Prostate gland (tissue), 2 donors: Measurements from ENCODE around the gene PNMA8A. TPM values are rescaled to one million over a fixed set of nuclear protein-coding genes. Genes with fewer than 3 reads are reported as not detected.
"Not testable (repeated sequence)": the region's sequence is repeated elsewhere in the genome, so short reads cannot be mapped to it uniquely, and the experiment has no call there.

Source experiments
- DNase-seq: peaks from one replicate; pipeline ENCODE4 v3.0.0-alpha.2; 2019; ENCODE audit warnings: low spot score
- H3K27ac ChIP-seq, 2 donors: fragments of 200-600 bp; sonication (generic); 2 replicates each; pipeline ENCODE4 v1.5.1; 2017 to 2019
- H3K27me3 ChIP-seq: fragments of 200-600 bp; sonication (generic); replicated peaks from 2 replicates; pipeline ENCODE4 v1.5.1; 2019; ENCODE audit not compliant: insufficient read depth
- H3K36me3 ChIP-seq, 2 donors: fragments of 200-600 bp; sonication (generic); 1 replicate in 1 of 2; 2 replicates in 1 of 2; pipeline versions ENCODE4 v1.5.1 to v1.8.1; 2017 to 2019
- H3K4me1 ChIP-seq: fragments of 200-600 bp; sonication (generic); replicated peaks from 2 replicates; pipeline ENCODE4 v1.5.1; 2019
- H3K4me3 ChIP-seq, 2 donors: fragments of 200-600 bp; sonication (generic); 2 replicates each; pipeline ENCODE4 v1.5.1; 2017 to 2019
- H3K9me3 ChIP-seq: fragments of 200-600 bp; sonication (generic); 2 replicates; pipeline ENCODE4 v1.5.1; 2017
- POLR2A ChIP-seq: fragments of 450-650 bp; IDR thresholded peaks from one replicate; pipeline ENCODE4 v1.6.1; 2016; ENCODE audit warnings: antibody characterized with exemption, mild to moderate bottlenecking
- POLR2AphosphoS5 ChIP-seq: sonication (generic); formaldehyde crosslinking; IDR thresholded peaks from one replicate; pipeline ENCODE4 v1.6.1; 2017; ENCODE audit warnings: antibody characterized with exemption
- WGBS: methylation state at CpG from one replicate; pipeline ENCODE4 v1.1.5; 2018; 5-methylcytosine and 5-hydroxymethylcytosine counted together
- intact Hi-C: fragments of 100-400 bp; cut with DNase I; formaldehyde crosslinking; loops from one replicate; pipeline ENCODE4 v1.14.2; 2022
- total RNA-seq, 2 donors: library from RNA; depleted of rRNA; stranded (reverse); fragments of >200 nt; gene quantifications; one replicate each; pipeline ENCODE4 v1.1.0, GENCODE V29; 2016
- TF ChIP-seq, protein P1 (sequence below), 4 experiments: fragments of 200-600 bp in 2 of 4; fragments of 450-650 bp in 2 of 4; sonication (generic) in 2 of 4; IDR thresholded peaks; 1 replicate in 3 of 4; 2 replicates in 1 of 4; pipeline ENCODE4 v1.5.1; 2016 to 2019; ENCODE audit warnings: antibody characterized with exemption in 4 of 4, mild to moderate bottlenecking in 2 of 4, moderate library complexity in 2 of 4

The PNMA8A gene
- total RNA-seq, 2 donors from 2014 or later, result 17.0 to 26.5 TPM

DNA sequence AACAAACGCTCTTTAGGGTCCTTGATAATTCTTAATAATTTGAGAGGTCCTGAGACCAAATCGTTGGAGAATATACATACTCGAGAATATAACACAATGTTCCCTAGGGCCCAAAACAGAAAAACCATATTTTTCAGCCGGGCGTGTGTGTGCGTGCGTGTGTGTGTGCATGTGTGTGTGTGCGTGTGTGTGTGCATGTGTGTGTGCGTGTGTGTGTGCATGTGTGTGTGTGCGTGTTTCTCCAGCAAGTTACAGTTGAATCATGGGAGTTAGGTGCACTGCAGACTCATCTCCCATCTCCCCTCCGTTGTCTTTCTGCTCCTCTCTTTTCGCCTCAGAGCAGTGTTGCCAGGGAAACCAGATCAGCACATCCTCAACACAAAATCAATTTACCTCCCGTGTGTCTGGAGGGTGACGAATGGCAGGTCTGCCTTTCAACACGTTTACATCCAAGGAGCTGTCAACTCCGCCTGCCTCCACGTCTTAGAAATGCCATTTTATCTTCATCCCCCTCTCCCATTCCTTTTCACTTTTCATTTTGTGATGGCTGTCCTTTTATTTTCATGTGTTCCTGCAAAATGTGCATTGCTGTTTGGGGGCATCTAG lies 32.6 kb upstream of the PNMA8A start:
- no peak for DNase-seq
- no peaks in the 10 kb centered on the region for H3K4me1 ChIP-seq
- H3K36me3 ChIP-seq, result no peaks in the 10 kb centered on the region
- no peaks in the 10 kb centered on the region for H3K9me3 ChIP-seq
- WGBS, result 78% methylated on average over 17 of the region's 17 CpGs
- no peaks in the 10 kb centered on the region for H3K27me3 ChIP-seq
- intact Hi-C loops, result no loop called here
- no peak overlapping the region for H3K4me3 ChIP-seq
- no peak overlapping the region for H3K27ac ChIP-seq
- TF ChIP-seq POLR2AphosphoS5 (no peak), POLR2A (no peak)
- TF ChIP-seq, protein P1, sequence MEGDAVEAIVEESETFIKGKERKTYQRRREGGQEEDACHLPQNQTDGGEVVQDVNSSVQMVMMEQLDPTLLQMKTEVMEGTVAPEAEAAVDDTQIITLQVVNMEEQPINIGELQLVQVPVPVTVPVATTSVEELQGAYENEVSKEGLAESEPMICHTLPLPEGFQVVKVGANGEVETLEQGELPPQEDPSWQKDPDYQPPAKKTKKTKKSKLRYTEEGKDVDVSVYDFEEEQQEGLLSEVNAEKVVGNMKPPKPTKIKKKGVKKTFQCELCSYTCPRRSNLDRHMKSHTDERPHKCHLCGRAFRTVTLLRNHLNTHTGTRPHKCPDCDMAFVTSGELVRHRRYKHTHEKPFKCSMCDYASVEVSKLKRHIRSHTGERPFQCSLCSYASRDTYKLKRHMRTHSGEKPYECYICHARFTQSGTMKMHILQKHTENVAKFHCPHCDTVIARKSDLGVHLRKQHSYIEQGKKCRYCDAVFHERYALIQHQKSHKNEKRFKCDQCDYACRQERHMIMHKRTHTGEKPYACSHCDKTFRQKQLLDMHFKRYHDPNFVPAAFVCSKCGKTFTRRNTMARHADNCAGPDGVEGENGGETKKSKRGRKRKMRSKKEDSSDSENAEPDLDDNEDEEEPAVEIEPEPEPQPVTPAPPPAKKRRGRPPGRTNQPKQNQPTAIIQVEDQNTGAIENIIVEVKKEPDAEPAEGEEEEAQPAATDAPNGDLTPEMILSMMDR (IDR thresholded peaks at IDR 0.05), result no peak

GRCh38 chr19:46502891-46503290 lies 31.5 kb upstream of the PNMA8A start:
- Histone ChIP-seq H3K9me3 (no peaks in the 10 kb centered on the region), H3K4me1 (no peaks in the 10 kb centered on the region), H3K27ac (no peak overlapping the region), H3K4me3 (no peak overlapping the region), H3K36me3 (no peaks in the 10 kb centered on the region), H3K27me3 (no peaks in the 10 kb centered on the region)
- 99% methylated on average over 5 of the region's 5 CpGs for WGBS
- no peak for TF ChIP-seq POLR2AphosphoS5
- DNase-seq, result no peak
- intact Hi-C loops, result no loop called here

GRCh38 chr19:46499692-46500091 lies 28.3 kb upstream of the PNMA8A start:
- intact Hi-C loops, result no loop called here
- Histone ChIP-seq H3K36me3 (no peaks in the 10 kb centered on the region), H3K27ac (no peak overlapping the region), H3K27me3 (no peaks in the 10 kb centered on the region), H3K4me1 (no peaks in the 10 kb centered on the region), H3K9me3 (no peaks in the 10 kb centered on the region), H3K4me3 (no peak overlapping the region)
- no peak for DNase-seq
- 86% methylated on average over 4 of the region's 4 CpGs for WGBS
- TF ChIP-seq POLR2A, result no peak
- TF ChIP-seq, protein P1 (IDR thresholded peaks at IDR 0.05), result no peak
- TF ChIP-seq POLR2AphosphoS5, result no peak

- intact Hi-C loops, result no loop called here
- WGBS, result 80% methylated on average over 8 of the region's 8 CpGs
- TF ChIP-seq, protein P1 (IDR thresholded peaks at IDR 0.05), result no peak
- TF ChIP-seq POLR2A (no peak), POLR2AphosphoS5 (no peak)
These were observed 26.4 kb upstream of the PNMA8A start for GRCh38 chr19:46497773-46498172.

GRCh38 chr19:46496886-46497285 lies 25.5 kb upstream of the PNMA8A start:
- DNase-seq, H3K9me3 ChIP-seq, H3K4me1 ChIP-seq, H3K36me3 ChIP-seq, H3K27me3 ChIP-seq, H3K27ac ChIP-seq, intact Hi-C loops, H3K4me3 ChIP-seq: not testable (repeated sequence)
- 87% methylated on average over 4 of the region's 4 CpGs for WGBS

More at GRCh38 chr19:46497773-46498172, 26.4 kb upstream of the PNMA8A start:
- Histone ChIP-seq H3K4me1 (no peaks in the 10 kb centered on the region), H3K27ac (no peak overlapping the region), H3K27me3 (peaks cover 3% of the 10 kb centered on the region), H3K4me3 (no peak overlapping the region), H3K36me3 (no peaks in the 10 kb centered on the region), H3K9me3 (no peaks in the 10 kb centered on the region)
- DNase-seq, result no peak

- no peak overlapping the region for H3K27ac ChIP-seq
- H3K4me3 ChIP-seq, result no peak overlapping the region
- H3K4me1 ChIP-seq, result no peaks in the 10 kb centered on the region
- WGBS, result 66% methylated on average over 6 of the region's 6 CpGs
- H3K9me3 ChIP-seq, result no peaks in the 10 kb centered on the region
- peaks cover 3% of the 10 kb centered on the region for H3K27me3 ChIP-seq
- TF ChIP-seq POLR2A (no peak), POLR2AphosphoS5 (no peak)
- TF ChIP-seq, protein P1 (IDR thresholded peaks at IDR 0.05), result no peak
- no peak for DNase-seq
- no peaks in the 10 kb centered on the region for H3K36me3 ChIP-seq
- intact Hi-C loops, result no loop called here
These were observed 24.9 kb upstream of the PNMA8A start for GRCh38 chr19:46496304-46496703.
